Gastrocnemius medialis (tissue), 4 donors: ENCODE results near the gene MYRIP. TPM values are rescaled to one million over a fixed set of nuclear protein-coding genes. Genes with fewer than 3 reads are reported as not detected.

Experiments used
- ATAC-seq, 2 donors: fragments of 150-250 bp; one replicate each; pipeline ENCODE4 v1.9.1; 2016
- DNase-seq, 2 donors: peaks; one replicate each; pipeline ENCODE4 v3.0.0-alpha.2; 2019
- H3K27ac ChIP-seq, 4 donors: fragments of 200-600 bp; sonication (generic); 1 replicate in 1 of 4; 2 replicates in 3 of 4; pipeline ENCODE4 v1.5.1; 2016 to 2018; ENCODE audit warnings: mild to moderate bottlenecking in 2 of 4, moderate library complexity in 1 of 4
- H3K27me3 ChIP-seq, 3 donors: fragments of 200-600 bp; sonication (generic) in 2 of 3; 1 replicate in 1 of 3; 2 replicates in 2 of 3; pipeline versions ENCODE4 v1.5.1 to v1.6.0; 2016 to 2019; ENCODE audit warnings: mild to moderate bottlenecking in 1 of 3, moderate library complexity in 1 of 3
- H3K36me3 ChIP-seq, 2 donors: fragments of 200-600 bp; sonication (generic) in 1 of 2; one replicate each; pipeline ENCODE4 v1.5.1; 2017 to 2018
- H3K4me1 ChIP-seq, 2 donors: fragments of 200-600 bp; sonication (generic) in 1 of 2; one replicate each; pipeline ENCODE4 v1.5.1; 2016 to 2017; ENCODE audit warnings: mild to moderate bottlenecking in 2 of 2
- H3K4me3 ChIP-seq, 4 donors: fragments of 200-600 bp; sonication (generic) in 3 of 4; 1 replicate in 1 of 4; 2 replicates in 3 of 4; pipeline ENCODE4 v1.5.1; 2016 to 2019; ENCODE audit warnings: mild to moderate bottlenecking in 2 of 4
- H3K9me3 ChIP-seq, 3 donors: fragments of 200-600 bp; sonication (generic) in 2 of 3; 1 replicate in 1 of 3; 2 replicates in 2 of 3; pipeline ENCODE4 v1.5.1; 2016 to 2019
- CTCF ChIP-seq, 5 experiments: fragments of 450-650 bp in 3 of 5; fragments of 200-600 bp in 2 of 5; sonication (generic) in 2 of 5; IDR thresholded peaks in 4 of 5; conservative IDR thresholded peaks in 1 of 5; 1 replicate in 4 of 5; 2 replicates in 1 of 5; pipeline ENCODE4 v1.5.1; 2016 to 2019; ENCODE audit warnings: antibody characterized with exemption in 5 of 5, mild to moderate bottlenecking in 3 of 5, moderate library complexity in 3 of 5
- POLR2A ChIP-seq, 2 donors: fragments of 450-650 bp; IDR thresholded peaks; one replicate each; pipeline ENCODE4 v1.6.1; 2017; ENCODE audit warnings: antibody characterized with exemption in 2 of 2, mild to moderate bottlenecking in 2 of 2, moderate library complexity in 2 of 2
- in situ Hi-C, 4 donors: fragments of 200-750 bp; cut with MboI; loops; one replicate each; pipeline versions ENCODE4 v1.15.0 to v1.8.0; 2017; ENCODE audit warnings: low sequenced_read_pairs in 4 of 4
- intact Hi-C: fragments of 100-400 bp; cut with DNase I; formaldehyde crosslinking; loops from one replicate; pipeline ENCODE4 v1.15.1; 2023; ENCODE audit warnings: low total_unique reads
- total RNA-seq, 4 donors: library from RNA; depleted of rRNA; stranded (reverse); fragments of >200 nt; gene quantifications; one replicate each; pipeline versions ENCODE4 v1.1.0 to v1.2.3, GENCODE V29; 2016

The MYRIP gene
- total RNA-seq, 4 donors from 2014 or later: 0.66 to 1.9 (median 1.5) TPM

- Histone ChIP-seq H3K27ac (no peak overlapping the region), H3K4me1 (no peaks in the 10 kb centered on the region), H3K4me3 (no peak overlapping the region), H3K9me3 (no peaks in the 10 kb centered on the region), H3K36me3 (no peaks in the 10 kb centered on the region), H3K27me3 (no peaks in the 10 kb centered on the region)
- intact Hi-C loops (no loop called here), in situ Hi-C loops (no loop called here)
- DNase-seq (no peak), ATAC-seq (no peak)
- TF ChIP-seq POLR2A (IDR thresholded peaks at IDR 0.05) (no peak), CTCF (IDR thresholded peaks at IDR 0.05 in 4 of 5, conservative IDR thresholded peaks at IDR 0.05 in 1 of 5) (no peak)
Measured at GRCh38 chr3:40008796-40009195, 199.4 kb downstream of the MYRIP start.

DNA sequence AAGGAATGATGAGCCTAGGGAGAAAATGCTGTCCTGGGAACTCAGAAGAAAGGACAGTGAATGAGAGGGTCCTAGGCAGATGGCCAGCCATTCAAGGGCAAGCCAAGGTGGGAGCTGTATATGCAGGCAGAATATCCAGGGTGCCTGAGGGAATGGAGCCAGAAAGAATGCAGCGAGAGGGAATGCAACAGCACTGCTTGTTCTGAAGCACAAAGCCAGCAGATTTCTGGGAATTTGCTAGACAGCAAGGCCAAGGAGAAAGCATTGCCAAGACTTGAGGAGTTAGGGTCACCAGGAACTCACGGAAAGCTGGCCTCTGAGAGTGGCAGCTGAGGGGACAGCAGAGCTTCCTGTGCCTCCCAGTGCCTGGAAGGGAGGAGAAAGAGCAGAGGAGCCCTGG lies 200.6 kb downstream of the MYRIP start:
- no peak for DNase-seq
- H3K27me3 ChIP-seq: no peaks in the 10 kb centered on the region
- in situ Hi-C loops: no loop called here

GRCh38 chr3:40012381-40012780 lies 203.0 kb downstream of the MYRIP start:
- TF ChIP-seq CTCF (IDR thresholded peaks at IDR 0.05 in 4 of 5, conservative IDR thresholded peaks at IDR 0.05 in 1 of 5): no peak
- TF ChIP-seq POLR2A (IDR thresholded peaks at IDR 0.05): no peak
- in situ Hi-C loops: no loop called here
- no peaks in the 10 kb centered on the region for H3K36me3 ChIP-seq
- no peak overlapping the region for H3K27ac ChIP-seq
- no peak overlapping the region for H3K4me3 ChIP-seq
- DNase-seq (no peak), ATAC-seq (no peak)
- intact Hi-C loops: no loop called here
- H3K27me3 ChIP-seq: no peaks in the 10 kb centered on the region
- no peaks in the 10 kb centered on the region for H3K4me1 ChIP-seq
- H3K9me3 ChIP-seq: no peaks in the 10 kb centered on the region

More for the DNA sequence above, 200.6 kb downstream of the MYRIP start:
- no peaks in the 10 kb centered on the region for H3K9me3 ChIP-seq
- intact Hi-C loops: no loop called here
- H3K27ac ChIP-seq: no peak overlapping the region
- H3K4me3 ChIP-seq: no peak overlapping the region
- H3K4me1 ChIP-seq: no peaks in the 10 kb centered on the region
- no peak for ATAC-seq
- no peak for TF ChIP-seq POLR2A (IDR thresholded peaks at IDR 0.05)
- TF ChIP-seq CTCF (IDR thresholded peaks at IDR 0.05 in 4 of 5, conservative IDR thresholded peaks at IDR 0.05 in 1 of 5): no peak
- H3K36me3 ChIP-seq: no peaks in the 10 kb centered on the region

DNA sequence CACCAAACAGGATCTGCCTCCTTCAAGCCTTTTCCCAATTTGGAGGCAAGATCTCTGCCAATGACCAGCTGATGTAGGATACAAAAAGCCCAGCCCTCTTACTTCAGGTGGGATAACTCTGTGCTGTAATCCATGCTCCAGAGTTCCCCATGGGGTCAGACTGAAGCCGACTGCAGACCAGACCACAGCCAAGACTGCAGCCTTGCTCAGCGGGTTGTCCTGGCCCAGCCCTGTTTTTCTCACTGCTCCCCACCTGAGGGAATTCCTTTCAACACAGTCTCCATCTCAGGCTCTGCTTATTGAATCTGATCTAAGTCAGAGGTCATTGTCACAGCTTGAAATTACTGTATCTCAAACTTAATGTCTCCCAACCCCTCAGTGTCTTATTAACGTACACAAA lies 207.0 kb downstream of the MYRIP start:
- intact Hi-C loops (no loop called here), in situ Hi-C loops (no loop called here)
- H3K9me3 ChIP-seq: no peaks in the 10 kb centered on the region

More for the DNA sequence above, 207.0 kb downstream of the MYRIP start:
- DNase-seq (no peak), ATAC-seq (no peak)
- no peak overlapping the region for H3K4me3 ChIP-seq
- TF ChIP-seq CTCF (IDR thresholded peaks at IDR 0.05 in 4 of 5, conservative IDR thresholded peaks at IDR 0.05 in 1 of 5) (no peak), POLR2A (IDR thresholded peaks at IDR 0.05) (no peak)
- H3K36me3 ChIP-seq: no peaks in the 10 kb centered on the region
- H3K27ac ChIP-seq: no peak overlapping the region
- H3K27me3 ChIP-seq: no peaks in the 10 kb centered on the region
- no peaks in the 10 kb centered on the region for H3K4me1 ChIP-seq
